Hematopoietic multipotent progenitor cell treated with erythropoietin and hydrocortisone succinate and interleukin-3 and kit ligand, for 4 days (in vitro differentiated cells): ENCODE results near the gene AGPAT3.

Source experiments
- DNase-seq: peaks from one replicate; pipeline ENCODE4 v3.0.0-alpha.2; 2015

The AGPAT3 gene

DNA sequence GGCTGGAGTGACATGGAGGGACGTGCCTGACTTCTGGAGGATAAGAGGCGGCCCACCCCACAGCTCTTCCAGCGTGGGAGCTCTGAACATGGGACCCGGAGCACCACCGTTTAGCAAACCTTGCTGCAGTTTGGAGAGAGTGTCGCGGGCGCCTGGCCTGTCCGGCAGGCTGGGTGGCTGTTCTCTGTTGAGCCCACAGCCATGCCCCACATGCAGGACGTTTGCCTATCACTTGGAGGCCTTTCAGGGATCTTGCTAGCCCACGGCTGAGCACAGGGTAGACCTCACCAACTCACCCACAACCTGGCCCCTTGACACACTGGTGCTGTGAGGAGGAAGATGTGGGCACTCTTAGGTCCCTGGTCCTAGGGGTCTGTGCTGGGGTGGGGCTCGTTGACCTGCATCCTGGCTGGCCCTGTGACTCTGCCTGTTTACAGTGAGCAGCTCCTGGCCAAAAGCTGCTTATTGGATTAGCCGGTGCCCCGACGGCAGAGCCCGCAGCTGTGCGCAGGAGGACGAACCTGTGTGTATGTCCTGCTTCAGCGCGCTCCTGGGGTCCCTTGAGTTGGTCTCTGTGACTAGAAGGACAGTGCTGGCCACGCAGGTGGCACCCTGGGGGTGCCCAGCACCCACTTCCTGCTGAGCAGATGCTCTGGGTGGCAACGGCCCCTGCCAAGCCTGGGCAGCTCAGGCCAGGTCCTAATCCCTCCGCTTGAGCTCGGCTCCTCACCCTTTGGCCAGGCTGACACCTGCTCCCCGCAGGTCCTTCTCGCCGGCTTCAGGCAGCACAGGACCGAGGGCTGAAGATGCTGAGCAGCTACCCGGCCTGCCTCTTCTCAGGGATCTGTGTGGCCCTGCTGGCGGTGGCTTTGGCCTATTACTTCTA is 74.7 kb downstream of the AGPAT3 start:
- DNase-seq, result no peak

DNA sequence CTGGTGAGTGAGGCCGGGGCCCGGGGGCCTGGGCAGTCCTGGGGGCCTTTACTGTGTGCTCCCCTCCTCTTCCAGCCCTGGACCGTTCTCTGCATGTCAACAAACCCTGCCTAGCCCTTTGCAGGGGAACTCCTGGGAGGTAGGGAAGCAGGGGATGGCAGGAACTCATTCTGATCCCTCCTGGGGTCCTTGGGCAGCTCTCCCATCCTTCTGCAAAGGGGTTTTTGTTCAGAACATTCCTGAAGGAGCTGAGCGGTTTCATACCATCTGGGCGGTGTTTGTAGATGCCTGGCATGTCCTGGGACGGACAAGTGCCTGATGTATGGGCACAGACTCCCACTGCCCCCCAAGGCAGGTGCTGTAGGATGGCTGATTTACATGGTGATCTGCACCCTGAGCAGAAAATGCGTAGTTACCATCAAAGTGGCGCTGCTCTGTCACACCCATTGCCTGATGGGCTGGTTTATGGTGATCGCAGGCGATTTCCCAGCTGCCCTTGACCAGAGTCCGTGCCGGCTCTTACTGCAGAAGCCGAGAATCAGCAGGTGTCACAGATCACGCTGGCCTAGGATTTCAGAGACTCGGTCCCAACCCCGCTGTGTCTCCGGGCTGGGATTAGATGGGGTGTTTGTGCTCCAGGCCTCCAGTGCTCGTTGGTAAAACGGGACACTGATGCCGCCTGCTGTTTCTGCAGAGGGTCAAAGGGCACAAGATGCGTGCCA is 75.5 kb downstream of the AGPAT3 start:
- no peak for DNase-seq

DNA sequence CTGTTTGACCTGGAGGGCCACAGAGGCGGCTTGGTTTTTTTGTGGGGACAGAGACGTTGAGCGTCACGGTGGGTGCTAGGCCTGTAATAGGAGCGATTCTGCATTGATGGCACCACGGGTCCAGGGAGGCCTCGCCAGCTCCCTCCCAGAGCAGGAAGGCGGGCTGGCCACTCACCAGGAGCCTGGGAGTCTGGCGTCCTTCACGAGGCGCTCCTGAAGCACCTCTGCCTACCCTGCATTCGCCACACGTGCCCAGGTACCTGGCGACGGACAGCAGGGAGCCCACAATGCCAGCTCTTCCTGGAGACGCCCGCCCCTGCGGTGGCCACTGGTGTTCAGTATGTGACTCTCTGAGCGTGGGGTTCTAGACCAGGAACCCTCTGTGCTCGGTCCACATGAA is 77.2 kb downstream of the AGPAT3 start:
- DNase-seq, result no peak

DNA sequence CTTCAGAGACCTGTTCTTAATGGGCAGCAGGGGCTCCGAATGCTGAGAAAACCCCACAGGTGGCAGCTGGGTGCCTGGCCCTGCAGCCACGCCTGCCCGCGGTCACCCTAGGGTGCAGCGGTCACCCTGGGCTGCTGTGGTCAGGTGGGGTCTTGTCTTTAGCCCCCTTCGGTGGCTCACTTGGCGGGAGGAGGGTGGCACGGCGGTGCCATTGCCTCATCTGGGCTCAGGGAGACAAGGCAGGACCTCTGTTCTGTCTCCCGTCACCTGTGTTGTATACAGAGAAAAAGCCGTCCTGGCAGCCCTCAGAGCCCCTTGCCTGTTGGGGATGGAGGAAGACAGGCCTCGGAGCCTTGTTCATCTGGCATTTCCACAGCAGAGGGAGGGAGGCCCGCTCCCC is 77.6 kb downstream of the AGPAT3 start:
- no peak for DNase-seq

DNA sequence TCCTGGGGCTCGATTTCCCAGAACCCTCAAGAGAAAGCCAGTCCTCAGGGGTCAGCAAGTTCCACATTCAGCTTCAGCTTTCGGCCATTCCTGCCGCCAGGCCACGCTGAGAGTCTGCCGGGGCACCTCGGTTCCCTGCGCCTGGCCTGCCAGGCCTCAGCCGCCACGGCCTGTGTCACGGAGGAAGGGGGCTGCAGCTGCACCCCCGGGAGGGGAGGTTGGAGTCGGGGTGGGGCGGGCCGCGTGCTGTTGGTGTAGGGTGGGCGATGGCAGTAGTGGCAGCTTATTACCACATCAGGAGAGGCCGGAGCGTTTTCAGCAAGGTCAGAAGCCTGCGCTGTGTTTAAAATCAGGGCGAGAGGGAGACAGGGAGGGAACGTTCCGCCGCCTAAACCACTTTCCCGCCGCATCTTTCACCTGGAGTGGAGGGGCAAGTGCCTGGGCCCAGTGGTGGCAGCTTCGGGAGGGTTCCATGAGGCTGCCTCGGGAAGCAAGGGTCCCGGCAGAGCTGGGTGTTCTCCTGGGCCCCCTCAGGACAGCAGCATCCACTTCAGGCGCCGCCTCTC is 78.6 kb downstream of the AGPAT3 start:
- DNase-seq, result no peak

DNA sequence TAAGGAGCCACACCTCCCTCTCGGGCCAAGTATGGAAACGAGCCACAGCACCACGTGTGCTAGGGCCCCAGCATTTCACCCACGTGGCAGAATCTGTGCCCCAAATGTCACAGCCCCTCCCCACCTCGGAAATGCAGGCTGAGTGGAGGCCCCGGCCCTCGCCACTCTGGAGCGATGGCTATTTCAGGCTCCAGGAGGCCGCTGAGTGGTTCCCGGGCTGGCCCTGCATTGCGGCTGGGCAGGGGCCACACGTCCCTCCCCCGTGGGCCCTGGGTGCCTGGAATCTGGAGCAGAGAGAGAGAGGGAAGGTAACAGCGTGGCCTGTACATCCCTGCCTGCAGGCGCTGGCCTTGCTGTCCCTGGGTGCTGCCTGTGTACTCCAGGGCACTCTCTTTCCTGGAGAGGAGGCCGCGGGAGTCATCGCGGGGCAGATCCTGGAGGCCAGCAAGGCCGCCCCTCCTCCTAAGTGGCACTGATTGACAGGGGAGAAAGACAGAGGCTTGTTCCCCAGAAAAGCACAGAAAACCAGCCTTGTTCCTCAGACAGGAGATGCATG is 79.1 kb downstream of the AGPAT3 start:
- DNase-seq, result no peak

DNA sequence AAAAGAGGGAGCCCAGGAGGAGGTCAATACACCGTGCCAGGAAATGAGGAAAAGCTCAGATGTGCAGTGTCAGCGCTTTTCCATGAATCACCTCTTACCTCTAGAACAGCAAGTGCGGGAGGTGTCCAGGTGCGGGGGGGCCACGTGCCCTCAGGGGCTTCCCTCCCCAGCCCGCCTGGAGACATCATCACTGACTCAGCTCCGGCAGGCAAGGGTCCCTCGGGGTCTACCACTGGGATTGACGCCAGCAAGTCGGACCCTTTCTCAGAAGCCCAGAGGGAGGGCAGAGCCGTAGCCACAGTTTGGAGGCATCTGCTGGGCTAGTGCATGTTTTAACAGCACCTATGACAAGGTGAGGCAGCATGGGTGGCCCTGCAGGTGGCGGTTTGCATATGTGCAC is 79.7 kb downstream of the AGPAT3 start:
- no peak for DNase-seq

DNA sequence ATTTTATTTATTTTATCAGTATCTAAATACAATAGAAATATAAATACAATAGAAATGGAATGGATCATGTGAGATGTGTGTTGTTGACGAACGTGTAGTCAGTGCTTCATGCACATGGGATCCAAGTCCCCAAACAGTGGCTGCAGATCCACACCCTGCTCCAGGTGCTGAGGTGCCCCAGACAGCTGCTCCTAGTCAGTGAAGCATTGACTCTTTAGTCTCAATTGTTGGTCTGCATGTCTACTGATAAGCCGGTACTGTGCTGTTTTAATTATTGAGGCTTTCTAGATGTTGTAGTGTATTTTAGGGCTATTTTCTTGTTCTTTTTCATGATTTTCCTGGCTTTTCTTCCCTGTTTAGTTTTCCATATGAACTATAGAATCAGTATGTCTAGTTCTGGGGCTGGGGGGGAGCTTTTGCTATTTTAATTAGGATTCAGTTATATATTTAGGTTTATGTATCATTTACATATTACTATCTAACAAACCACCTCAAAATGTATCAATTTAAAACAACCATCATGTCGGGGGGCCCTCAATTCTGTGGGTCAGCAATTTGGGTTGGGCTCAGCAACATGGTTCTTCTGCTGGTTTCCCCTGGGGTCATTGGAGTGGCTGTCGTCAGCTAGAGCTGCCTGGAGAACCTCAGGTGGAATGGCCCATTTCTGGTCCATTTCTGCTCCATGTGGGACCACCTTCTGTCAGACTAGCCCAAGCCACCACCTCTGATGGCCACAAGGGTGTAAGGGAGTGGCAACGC is 83.9 kb downstream of the AGPAT3 start:
- DNase-seq, result peak; percentile 29

DNA sequence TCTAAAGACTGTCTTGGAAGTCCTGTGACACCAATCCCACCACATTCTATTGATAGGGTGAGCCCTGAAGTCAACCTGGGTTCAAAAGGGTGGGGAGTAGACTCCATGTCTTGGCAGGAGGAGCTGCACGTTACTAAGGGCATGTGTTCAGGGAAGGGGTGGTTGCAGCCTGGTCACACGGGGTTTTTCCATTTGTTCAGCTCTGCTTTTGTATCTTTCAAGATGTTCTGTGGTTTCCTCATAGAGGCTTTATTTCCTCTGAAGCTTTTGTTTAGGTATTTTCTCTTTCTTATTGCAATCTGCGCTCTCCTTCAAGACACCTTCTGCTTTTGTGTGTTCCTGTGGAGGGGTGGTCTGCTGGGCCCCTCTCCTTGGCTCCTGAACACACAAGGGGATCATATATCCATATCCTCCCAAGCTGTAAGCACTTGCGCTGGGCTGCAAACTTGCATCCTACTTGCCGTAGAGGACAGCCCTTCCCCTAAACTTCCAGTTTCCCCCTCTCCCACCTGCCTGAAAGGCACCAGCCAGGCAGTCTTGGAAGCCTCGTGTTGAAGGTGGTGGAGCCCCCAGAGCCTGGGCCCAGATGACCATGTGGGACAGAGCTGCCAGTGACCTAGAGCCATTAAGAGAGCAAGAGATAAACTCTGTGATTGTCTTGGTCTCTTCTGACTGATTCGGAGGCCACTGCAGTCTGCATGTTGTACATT is 84.6 kb downstream of the AGPAT3 start:
- no peak for DNase-seq

DNA sequence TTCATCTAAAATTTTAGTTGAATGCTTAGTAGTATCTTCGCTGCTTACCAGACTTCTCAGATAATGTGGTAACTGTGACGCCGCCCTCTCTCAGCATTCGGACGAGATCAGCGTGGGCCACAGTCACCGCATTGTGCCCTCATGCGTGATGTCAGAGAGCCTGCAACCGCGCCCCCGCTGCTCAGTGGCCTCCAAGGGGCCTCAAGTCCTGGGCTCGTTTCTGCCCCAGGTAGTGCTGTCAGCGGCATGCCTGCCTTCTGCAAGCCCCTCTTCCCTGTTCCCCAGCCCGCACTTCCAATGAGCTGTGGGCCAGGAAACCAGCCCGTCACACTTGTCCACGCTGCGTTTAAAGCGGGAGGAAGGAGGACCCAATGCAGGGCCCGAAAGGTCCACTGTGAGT is 85.5 kb downstream of the AGPAT3 start:
- DNase-seq, result no peak

DNA sequence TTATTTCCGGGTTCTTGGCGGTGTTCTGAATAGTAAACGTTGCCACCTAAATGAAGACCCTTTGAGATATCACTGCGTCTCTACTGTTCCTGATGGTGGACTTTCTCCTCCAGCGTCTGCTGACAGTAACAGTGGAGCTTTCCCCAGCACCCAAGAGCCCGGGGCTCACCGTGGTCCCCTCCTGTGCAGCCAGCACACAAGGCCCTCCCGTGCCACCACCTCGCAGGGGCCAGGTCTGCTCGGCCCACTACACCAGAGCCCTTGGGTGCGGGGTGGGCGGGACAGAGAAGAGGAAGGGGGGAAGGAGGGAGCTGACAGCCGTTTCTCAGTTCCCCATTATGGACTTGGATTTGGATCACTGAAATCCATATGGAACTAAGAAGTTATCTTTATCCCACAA is 85.9 kb downstream of the AGPAT3 start:
- DNase-seq, result no peak

DNA sequence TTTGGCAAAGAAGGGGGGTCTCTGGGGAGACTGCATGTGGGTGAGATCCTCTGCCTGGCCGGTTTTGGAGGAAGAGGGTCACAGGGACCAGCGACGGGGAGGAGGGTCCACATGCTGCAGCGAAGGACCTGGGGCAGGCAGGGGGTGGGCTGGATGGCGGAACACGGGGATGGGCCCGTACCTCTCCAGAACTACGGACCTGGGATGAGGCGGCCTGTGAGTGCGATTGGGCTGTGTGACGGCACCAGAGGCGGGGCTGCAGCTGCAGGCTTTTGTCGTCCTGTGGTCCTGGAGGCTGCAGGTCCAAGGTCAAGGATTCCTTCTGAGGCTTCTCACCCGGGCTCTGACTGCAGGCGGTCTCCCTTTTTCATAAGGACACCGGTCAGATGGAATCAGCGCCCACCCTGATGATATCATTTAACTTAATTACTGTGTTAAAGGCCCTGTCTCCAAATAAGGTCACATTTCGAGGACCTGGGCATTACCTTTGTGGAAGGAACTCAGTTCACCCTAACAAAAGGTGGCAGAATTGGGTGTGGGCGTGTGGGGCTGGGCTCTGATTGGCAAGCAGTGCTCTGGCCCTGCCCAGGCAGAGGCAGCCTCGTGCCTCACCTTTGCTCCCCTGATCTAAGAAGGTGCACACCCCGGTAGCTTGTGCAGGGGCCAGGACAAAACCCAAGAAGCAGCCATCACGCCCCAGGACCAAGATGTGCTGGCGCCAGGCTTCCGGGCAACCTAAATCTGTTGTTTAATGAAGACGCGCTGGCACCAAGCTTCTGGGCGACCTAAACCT is 87.1 kb downstream of the AGPAT3 start:
- no peak for DNase-seq

DNA sequence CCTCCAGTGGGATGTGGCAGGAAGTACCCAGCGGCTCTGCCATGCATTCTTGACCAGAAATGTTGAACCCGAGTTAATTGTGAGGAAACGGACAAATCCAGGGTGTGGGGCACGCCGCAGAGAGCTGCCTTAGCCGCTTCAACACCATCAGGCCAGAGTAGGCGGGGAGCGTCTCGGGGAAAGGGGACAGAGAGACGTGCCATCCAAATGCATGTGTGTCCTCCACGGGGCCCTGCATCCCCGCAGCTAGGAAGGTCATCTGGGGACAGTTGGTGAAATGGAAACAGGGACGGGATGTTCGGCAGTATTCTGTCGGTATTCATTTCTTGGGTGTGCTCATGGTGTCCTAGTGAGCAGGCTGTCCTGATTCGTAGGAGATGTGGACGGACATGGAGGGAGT is 88.0 kb downstream of the AGPAT3 start:
- no peak for DNase-seq

DNA sequence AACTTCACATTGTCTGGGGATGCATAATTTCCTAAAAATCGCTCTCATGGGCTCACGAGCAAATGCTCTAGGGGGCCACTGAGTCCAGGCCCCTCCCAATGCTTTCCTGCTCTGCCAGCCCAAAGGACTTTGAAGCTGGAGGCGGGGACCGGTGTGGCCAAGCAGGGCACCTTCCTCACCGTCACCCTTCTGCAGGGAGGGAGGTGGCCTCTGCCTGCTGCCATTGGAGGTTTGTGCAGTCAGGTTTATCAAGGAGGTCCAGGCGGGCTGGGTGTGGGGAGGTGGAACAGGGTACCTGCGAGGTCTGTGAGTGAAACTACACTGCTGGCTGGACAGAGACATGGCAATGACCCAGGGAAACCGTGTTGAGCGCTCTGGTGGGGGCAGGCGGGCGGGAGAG is 89.0 kb downstream of the AGPAT3 start:
- no peak for DNase-seq

DNA sequence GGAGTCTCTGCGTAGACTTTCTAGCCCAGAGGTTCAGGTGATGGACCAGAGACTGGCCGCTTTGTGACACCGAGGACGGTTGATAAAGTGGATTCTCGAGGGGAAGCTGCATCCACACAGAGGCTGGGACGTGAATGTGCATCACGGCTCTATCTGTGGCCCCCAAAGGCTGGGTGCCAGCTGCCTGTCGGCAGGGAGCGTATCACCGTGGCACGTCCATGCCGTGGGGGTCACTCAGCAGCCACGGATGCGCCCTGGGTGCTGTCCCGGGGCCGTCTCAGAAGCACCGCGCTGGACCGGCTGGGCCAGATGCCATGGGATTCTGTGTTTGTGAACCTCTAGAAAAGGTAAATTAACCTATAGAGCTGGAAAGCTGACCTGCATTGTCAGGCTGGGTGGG is 89.9 kb downstream of the AGPAT3 start:
- DNase-seq, result no peak

DNA sequence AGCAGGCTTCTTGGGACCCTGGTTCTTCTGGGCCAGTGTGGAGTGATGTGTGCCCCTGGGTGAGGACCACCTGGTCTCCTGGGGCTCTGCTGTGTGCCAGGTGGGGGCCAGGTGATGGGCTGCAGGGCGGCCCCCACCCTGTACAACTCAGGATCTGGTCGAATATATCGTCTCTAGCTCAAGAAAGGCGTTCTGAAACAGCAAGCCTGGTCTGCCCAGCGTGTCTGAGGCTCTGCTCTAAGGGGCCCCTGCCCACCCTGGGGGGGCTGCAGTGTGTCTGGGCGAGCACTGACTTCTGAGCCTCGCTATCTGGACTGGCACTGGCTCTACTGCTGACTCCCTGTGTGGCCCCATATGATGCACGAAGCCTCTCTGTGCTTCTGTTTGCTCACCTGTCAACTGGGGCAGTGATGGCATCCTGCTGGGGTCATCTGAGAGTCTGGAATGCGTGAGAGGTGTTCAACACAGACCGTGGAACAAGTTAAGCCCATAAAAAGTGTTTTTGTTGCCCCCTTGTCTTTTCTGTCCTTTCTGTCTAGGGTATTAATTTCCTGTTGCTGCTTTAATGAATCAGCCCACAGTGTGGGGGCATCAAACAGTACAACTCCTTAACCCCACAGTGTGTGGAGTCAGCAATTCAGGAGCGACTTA is 91.1 kb downstream of the AGPAT3 start:
- no peak for DNase-seq

DNA sequence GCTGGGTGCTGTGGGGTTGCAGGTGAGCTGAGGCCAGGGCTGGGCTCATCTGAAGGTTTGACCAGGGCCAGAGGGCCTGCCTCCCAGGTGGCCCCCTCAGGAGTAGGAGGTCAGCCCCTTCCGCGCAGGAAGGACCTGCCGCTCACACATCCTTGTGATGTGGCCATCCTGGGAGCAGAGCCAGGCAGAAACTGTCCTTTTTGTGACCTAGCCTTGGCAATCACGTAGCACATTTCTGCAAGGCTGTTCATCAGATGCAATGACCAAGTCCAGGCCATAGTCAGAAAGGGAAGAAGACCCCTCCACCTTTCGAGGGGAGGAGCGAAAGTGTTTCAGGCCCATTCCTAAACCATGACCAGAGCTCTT is 91.6 kb downstream of the AGPAT3 start:
- no peak for DNase-seq

DNA sequence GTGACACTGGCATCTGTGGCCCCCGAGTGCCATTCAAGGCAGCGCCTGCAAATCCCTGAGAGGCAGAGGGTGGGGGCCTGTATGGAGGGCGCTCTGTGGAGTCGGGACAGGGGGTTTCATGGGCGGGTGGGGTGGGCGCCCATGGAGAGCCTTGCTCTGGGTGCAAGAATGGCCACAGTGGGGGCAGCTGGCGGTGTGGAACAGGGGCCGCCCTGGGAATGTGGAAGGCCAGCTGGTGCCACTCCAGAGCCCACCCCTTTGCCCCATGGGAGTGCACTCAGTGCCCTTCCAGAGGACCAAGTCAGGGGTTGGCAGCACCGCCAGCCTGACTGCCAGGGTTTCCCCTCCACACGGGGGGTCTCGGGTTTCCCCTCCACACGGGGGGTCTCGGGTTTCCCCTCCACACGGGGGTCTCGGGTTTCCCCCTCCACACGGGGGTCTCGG is 92.1 kb downstream of the AGPAT3 start:
- DNase-seq, result no peak

DNA sequence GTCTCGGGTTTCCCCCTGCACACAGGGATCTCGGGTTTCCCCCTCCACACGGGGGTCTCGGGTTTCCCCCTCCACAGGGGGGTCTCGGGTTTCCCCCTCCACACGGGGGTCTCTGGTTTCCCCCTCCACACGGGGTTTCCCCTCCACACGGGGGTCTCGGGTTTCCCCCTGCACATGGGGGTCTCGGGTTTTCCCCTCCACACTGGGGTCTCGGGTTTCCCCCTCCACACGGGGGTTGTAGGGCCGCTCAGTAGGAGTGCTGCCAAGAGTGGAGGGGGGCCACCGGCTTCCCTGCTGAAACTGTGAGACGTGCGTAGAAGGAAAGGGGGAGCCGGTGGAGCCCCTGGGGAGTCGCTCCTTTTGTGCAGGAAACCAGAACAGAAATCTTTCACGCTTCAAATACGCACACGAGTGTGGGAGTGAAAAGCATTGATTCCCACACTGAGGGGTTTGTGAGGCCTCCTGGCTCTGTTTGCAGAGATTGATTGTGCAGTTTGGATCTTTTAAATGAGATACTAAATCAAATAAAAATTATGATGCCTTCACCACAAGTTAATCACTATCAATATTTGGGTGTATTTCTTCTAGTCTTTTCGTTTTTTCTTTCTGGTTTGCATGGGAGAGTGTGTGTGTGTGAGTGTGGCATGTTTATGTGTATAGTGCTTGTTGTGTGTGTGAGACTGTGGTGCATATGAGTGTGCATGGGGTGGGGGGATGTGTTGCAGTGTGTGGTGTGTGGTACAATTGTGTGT is 92.8 kb downstream of the AGPAT3 start:
- no peak for DNase-seq
